ENCODE measurements around the gene ANKRD31.

ANKRD31 gene

GRCh38 chr5:75071100-75071499, 165.6 kb downstream of the ANKRD31 start:
- H3K36me3 ChIP-seq: no peaks in the 10 kb centered on the region
- H3K9me3 ChIP-seq (ENCODE audit: severe bottlenecking): no peaks in the 10 kb centered on the region
- no peak for DNase-seq
- H3K27ac ChIP-seq: no peak overlapping the region
- no peak overlapping the region for H3K4me3 ChIP-seq (ENCODE audit: low read depth, low read length)
- no peaks in the 10 kb centered on the region for H3K27me3 ChIP-seq (ENCODE audit: insufficient read depth, low read depth, severe bottlenecking)
- TF ChIP-seq CTCF (IDR thresholded peaks at IDR 0.05; ENCODE audit: low read depth, low read length): no peak

DNA sequence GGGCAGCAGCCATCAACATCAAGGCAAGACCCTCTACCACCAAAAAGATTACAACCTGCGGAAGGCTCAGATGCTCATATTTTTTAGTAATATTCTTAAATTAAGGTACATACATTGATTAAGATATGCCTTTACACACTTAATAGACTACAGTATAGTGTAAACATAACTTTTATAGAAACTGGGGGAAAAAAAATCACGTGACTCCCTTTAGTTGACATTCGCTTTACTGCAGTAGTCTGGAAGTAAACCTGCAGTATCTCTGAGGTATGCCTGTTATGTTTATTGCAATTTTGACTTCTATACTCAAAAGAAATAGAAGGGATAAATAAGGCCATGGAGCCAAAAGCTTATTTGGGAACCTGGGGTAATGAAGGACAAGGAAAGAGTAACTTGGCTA, 169.2 kb downstream of the ANKRD31 start:
- no peak overlapping the region for H3K27ac ChIP-seq
- no peak for DNase-seq
- no peak for TF ChIP-seq CTCF (IDR thresholded peaks at IDR 0.05; ENCODE audit: low read depth, low read length)
- no peaks in the 10 kb centered on the region for H3K27me3 ChIP-seq (ENCODE audit: insufficient read depth, low read depth, severe bottlenecking)
- no peaks in the 10 kb centered on the region for H3K9me3 ChIP-seq (ENCODE audit: severe bottlenecking)
- H3K4me3 ChIP-seq (ENCODE audit: low read depth, low read length): no peak overlapping the region
- H3K36me3 ChIP-seq: no peaks in the 10 kb centered on the region

DNA sequence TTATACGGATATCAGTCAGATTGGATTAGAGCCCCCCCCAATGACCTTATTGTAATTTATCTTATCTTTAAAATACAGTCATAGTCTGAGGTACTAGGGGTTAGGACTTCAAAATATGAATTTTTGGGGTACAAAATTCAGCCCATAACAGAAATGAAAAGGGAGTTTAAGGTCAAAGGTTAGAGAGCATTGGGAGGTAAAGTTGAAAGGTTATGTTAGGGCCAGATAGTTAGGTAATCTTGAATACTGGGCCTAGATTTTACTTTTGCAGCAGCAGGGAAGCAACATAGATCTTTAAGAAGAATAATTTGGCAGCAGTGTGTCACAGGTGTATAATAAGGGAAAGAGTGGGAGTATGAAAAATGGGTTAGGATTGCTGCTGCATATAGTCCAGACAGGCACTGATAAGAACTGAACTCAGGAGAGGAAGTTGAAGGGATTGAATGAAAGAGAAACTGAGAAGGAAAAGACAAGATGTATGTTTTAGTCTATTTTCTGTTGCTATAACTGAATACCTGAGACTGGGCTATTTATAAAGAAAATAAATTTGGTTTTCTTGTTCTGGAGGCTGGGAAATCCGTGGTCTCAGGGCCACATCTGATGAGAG, 173.7 kb downstream of the ANKRD31 start:
- TF ChIP-seq CTCF (IDR thresholded peaks at IDR 0.05; ENCODE audit: low read depth, low read length): no peak
- Histone ChIP-seq H3K36me3 (no peaks in the 10 kb centered on the region), H3K27me3 (ENCODE audit: insufficient read depth, low read depth, severe bottlenecking) (no peaks in the 10 kb centered on the region), H3K9me3 (ENCODE audit: severe bottlenecking) (no peaks in the 10 kb centered on the region), H3K4me3 (ENCODE audit: low read depth, low read length) (no peak overlapping the region), H3K27ac (no peak overlapping the region)
- DNase-seq: no peak

DNA sequence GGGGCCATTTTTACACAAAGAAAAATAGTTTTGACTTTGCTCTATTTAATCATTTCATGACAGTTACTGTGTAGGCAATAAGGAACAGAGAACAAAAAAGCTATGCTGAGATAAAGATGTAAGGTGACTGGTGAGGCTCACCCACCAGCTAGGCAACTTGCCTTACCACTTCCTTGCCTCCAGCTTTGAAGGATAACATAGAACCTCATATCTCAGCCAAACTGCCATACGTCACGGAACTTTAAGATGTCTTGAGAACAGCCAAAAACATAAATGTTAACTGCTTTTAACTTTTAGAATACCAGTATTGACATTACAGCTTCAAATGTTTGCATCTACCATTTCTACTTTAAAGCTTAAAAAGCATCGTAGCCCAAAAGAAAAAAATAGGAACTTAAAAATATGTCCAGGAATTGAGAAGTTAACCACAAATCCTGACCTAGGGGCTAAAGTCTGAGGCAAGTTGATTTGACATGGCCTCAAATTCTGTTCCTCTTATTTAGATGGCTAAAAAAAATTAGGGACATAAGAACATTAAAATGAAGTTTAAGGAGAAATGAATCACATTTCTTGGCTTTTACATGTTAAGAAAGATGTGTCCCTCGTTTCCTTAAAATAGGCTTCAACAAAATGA, 176.6 kb downstream of the ANKRD31 start:
- Histone ChIP-seq H3K4me3 (ENCODE audit: low read depth, low read length) (no peak overlapping the region), H3K9me3 (ENCODE audit: severe bottlenecking) (no peaks in the 10 kb centered on the region), H3K36me3 (no peaks in the 10 kb centered on the region), H3K27ac (no peak overlapping the region), H3K27me3 (ENCODE audit: insufficient read depth, low read depth, severe bottlenecking) (no peaks in the 10 kb centered on the region)
- TF ChIP-seq CTCF (IDR thresholded peaks at IDR 0.05; ENCODE audit: low read depth, low read length): no peak
- DNase-seq: no peak

GRCh38 chr5:75058986-75059535, 177.6 kb downstream of the ANKRD31 start:
- no peak overlapping the region for H3K27ac ChIP-seq
- no peaks in the 10 kb centered on the region for H3K27me3 ChIP-seq (ENCODE audit: insufficient read depth, low read depth, severe bottlenecking)
- H3K9me3 ChIP-seq (ENCODE audit: severe bottlenecking): no peaks in the 10 kb centered on the region
- H3K36me3 ChIP-seq: no peaks in the 10 kb centered on the region
- DNase-seq: no peak
- H3K4me3 ChIP-seq (ENCODE audit: low read depth, low read length): no peak overlapping the region
- TF ChIP-seq CTCF (IDR thresholded peaks at IDR 0.05; ENCODE audit: low read depth, low read length): no peak
